ENCODE results near the gene EIF3I. TPM values are rescaled to one million over a fixed set of nuclear protein-coding genes. Genes with fewer than 3 reads are reported as not detected.

EIF3I gene
- 100 to 1,000 TPM; 273 to 295 TPM for total RNA-seq

DNA sequence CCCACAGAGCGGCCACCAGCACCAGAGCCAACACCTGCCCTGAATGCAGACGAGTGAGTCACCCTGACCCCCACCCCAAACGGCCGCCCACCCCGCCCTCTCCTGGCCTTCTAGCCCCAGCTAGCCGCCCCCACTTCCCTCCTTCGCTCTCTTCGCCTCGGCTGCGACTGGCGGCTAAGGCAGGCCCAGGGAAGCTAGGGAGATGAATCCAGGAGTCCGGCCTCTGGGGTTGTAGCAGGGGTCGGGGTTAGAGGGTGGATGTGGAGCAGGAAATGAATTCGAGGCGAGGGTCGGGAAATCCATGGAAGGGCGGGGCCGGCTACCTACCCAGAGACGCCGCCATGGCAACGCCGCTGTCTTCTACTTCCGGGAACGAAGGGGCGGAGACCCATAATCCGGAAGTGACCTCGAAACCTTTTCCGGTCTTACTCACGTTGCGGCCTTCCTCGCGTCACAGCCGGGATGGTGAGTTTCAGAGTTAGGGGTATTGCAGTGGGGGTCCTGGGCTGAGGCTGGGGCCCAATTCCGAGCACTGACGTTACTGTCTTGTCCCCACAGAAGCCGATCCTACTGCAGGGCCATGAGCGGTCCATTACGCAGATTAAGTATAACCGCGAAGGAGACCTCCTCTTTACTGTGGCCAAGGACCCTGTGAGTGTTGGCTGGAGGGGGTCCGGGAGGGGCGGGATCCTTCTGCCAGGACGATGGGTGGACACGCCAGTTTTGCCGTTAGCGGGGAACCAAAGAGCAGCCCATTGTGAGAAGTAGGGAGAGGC lies at the start of gene EIF3I, which contains the start of gene TMEM234:
Gene EIF3I, plus strand, starts transcription at position 428 of the 776 bp plus-strand sequence. Its CDS starts 35 bp downstream, at position 463.
Gene TMEM234, minus strand, starts transcription at position 374 of the 776 bp plus-strand sequence. Its CDS starts 31 bp downstream, at position 343.
- Mint-ChIP-seq H3K27ac (peak within 1 kb of the TSS; percentile 98), H3K9me3 (no peaks in the 10 kb centered on the region), H3K36me3 (peaks cover 7 to 21% of the 10 kb centered on the region in 2 donors)
- ATAC-seq, result peak; percentile 98
- peak; percentile 84 to 90 for DNase-seq (ENCODE audit: low spot score in 2 of 2)

GRCh38 chr1:32172621-32173245 lies 49.5 kb upstream of the EIF3I start:
- H3K9me3 Mint-ChIP-seq, result no peaks in the 10 kb centered on the region
- DNase-seq (ENCODE audit: low spot score in 2 of 2) (no peak), ATAC-seq (no peak)
- peak overlapping the region in 1 of 2 donors; percentile 67 for H3K27ac Mint-ChIP-seq
- peaks cover 10 to 33% of the 10 kb centered on the region in 2 donors for H3K36me3 Mint-ChIP-seq

DNA sequence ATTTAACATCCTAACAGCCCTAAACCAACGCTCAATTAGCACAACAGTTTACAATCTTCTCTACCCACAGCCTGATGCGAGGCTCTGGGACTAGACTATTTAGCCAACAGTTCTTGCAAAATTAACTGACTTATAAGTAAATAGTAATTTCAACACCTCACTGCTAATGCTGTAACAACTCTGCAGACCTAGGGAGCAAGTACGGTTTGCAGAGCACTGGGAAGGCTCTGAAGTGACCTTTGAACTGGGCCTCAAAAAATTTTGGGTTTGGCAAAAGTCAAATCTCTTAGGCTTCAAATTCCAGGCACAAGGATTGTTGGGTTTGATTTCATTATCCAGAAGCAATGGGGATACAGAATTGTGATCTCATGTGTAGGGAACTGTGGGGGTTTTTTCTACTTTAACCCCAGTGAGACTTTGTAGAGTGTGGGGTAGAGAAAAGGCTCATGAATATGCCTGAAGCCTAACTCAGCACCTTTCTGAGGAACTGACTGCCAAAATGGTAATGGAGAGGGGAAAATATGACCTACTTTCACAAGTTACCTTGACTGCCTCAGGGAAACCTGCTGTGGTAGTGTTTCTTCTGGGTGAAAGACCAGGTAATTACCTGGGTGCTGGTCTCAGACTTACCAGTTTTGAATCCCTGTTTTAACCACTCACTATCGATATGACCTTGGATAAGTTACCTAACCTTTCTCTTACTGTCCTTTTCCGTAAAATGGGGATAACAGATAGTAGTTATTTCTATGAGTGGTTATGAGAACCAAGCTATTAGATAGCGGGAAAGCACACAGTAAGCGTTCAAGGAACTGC lies 43.6 kb upstream of the EIF3I start:
- no peak for ATAC-seq
- H3K36me3 Mint-ChIP-seq, result peaks cover 19 to 31% of the 10 kb centered on the region in 2 donors
- DNase-seq (ENCODE audit: low spot score in 2 of 2), result no peak
- H3K9me3 Mint-ChIP-seq, result no peaks in the 10 kb centered on the region
- H3K27ac Mint-ChIP-seq, result peak overlapping the region; percentile 98

- Mint-ChIP-seq H3K36me3 (peaks cover 22 to 36% of the 10 kb centered on the region in 2 donors), H3K9me3 (no peaks in the 10 kb centered on the region), H3K27ac (peak overlapping the region; percentile 98)
- ATAC-seq (no peak), DNase-seq (ENCODE audit: low spot score in 2 of 2) (peak in 1 of 2 donors; percentile 23)
Observed at GRCh38 chr1:32179193-32179442, 43.1 kb upstream of the EIF3I start.

- Mint-ChIP-seq H3K27ac (peak within 1 kb of the TSS; percentile 98), H3K9me3 (no peaks in the 10 kb centered on the region), H3K36me3 (peaks cover 27 to 41% of the 10 kb centered on the region in 2 donors)
- ATAC-seq (peak; percentile 88), DNase-seq (ENCODE audit: low spot score in 2 of 2) (peak; percentile 89 to 96)
Observed at GRCh38 chr1:32179443-32180185, 42.6 kb upstream of the EIF3I start, which contains the start of gene TXLNA. TXLNA (plus strand) TSS chr1:32179675; CDS start chr1:32180346, 671 bp downstream.

DNA sequence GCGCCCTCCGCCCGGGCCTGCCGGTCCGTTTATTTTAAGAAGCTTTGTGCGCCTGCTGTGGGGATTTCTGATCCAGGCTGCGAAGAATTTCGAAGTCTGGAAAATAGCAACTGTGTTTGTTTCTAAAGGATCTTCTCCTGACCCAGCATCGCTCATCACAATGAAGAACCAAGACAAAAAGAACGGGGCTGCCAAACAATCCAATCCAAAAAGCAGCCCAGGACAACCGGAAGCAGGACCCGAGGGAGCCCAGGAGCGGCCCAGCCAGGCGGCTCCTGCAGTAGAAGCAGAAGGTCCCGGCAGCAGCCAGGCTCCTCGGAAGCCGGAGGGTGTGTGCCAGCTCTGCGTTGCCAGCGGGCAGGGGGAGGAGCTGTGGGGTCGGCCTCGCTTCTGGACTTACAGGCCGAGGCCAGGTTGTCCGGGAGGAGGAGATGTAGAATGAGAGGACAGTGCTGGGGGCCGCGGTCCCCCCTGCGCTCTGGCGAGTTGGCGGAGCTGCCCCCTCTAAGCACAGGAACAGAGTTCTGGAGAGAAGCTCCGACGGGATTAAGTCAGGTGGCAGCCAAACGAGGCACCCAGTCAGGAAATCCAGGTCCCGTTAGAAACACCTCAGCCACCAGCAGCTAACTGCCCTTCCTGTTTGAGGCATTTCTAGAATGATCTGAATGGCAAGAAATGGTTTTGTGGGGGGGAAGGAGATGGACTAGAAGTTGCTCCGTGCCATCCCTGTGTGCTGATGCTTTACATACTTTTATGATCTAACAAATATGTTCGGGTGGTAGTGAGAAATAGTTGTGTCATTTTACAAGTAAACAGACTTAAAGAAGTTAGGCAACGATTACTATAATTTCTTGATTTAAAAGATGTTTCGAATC lies 41.8 kb upstream of the EIF3I start:
- no peaks in the 10 kb centered on the region for H3K9me3 Mint-ChIP-seq
- ATAC-seq, result peak; percentile 17 to 21
- peak overlapping the region; percentile 97 to 98 for H3K27ac Mint-ChIP-seq
- peak; percentile 39 to 67 for DNase-seq (ENCODE audit: low spot score in 2 of 2)
- peaks cover 27 to 46% of the 10 kb centered on the region in 2 donors for H3K36me3 Mint-ChIP-seq

DNA sequence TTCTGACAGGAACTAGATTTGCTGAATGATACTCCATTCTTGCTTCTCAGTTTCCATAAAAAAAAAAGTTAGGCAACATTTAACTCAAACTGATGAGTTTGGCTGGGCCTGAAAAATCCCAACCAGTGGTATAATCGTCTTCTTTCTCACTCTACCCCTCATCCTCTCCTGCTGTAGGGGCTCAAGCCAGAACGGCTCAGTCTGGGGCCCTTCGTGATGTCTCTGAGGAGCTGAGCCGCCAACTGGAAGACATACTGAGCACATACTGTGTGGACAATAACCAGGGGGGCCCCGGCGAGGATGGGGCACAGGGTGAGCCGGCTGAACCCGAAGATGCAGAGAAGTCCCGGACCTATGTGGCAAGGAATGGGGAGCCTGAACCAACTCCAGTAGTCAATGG lies 41.1 kb upstream of the EIF3I start:
- no peaks in the 10 kb centered on the region for H3K9me3 Mint-ChIP-seq
- DNase-seq (ENCODE audit: low spot score in 2 of 2) (no peak), ATAC-seq (no peak)
- H3K27ac Mint-ChIP-seq, result peak overlapping the region; percentile 97 to 98
- H3K36me3 Mint-ChIP-seq, result peaks cover 29 to 50% of the 10 kb centered on the region in 2 donors

- peak overlapping the region; percentile 97 to 98 for H3K27ac Mint-ChIP-seq
- DNase-seq (ENCODE audit: low spot score in 2 of 2), result no peak
- H3K9me3 Mint-ChIP-seq, result no peaks in the 10 kb centered on the region
- H3K36me3 Mint-ChIP-seq, result peaks cover 34 to 55% of the 10 kb centered on the region in 2 donors
- no peak for ATAC-seq
Observed at GRCh38 chr1:32181563-32181962, 40.6 kb upstream of the EIF3I start.

DNA sequence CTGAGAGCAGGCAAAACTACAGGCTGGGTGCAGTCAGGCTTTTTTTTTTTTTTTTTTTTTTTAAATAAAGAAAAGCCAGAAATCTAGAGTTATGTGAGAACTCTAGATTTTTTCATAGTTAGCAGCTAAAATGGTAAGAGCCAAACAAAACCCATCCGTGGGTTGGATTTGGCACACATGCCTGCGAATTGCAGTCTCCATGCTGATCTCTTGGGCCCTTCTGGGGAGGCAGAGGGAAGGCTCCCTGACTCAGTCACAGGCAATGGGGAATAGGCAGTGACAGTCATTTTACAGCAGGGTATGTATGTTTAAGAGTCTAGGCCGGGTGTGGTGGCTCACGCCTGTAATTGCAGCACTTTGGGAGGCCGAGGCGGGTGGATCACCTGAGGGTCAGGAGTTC lies 40.1 kb upstream of the EIF3I start:
- no peak for DNase-seq (ENCODE audit: low spot score in 2 of 2)
- no peaks in the 10 kb centered on the region for H3K9me3 Mint-ChIP-seq
- peak overlapping the region; percentile 28 to 95 for H3K27ac Mint-ChIP-seq
- H3K36me3 Mint-ChIP-seq, result peaks cover 36 to 57% of the 10 kb centered on the region in 2 donors
- ATAC-seq, result no peak

- peaks cover 50 to 72% of the 10 kb centered on the region in 2 donors for H3K36me3 Mint-ChIP-seq
- peak overlapping the region; percentile 36 to 83 for H3K27ac Mint-ChIP-seq
- no peaks in the 10 kb centered on the region for H3K9me3 Mint-ChIP-seq
- no peak for DNase-seq (ENCODE audit: low spot score in 2 of 2)
- ATAC-seq, result no peak
Observed at GRCh38 chr1:32184650-32185049, 37.6 kb upstream of the EIF3I start.

- no peaks in the 10 kb centered on the region for H3K9me3 Mint-ChIP-seq
- ATAC-seq (peak; percentile 25 to 48), DNase-seq (ENCODE audit: low spot score in 2 of 2) (no peak)
- peak overlapping the region; percentile 48 to 91 for H3K27ac Mint-ChIP-seq
- peaks cover 45 to 65% of the 10 kb centered on the region in 2 donors for H3K36me3 Mint-ChIP-seq
Observed at GRCh38 chr1:32186077-32186476, 36.1 kb upstream of the EIF3I start.

DNA sequence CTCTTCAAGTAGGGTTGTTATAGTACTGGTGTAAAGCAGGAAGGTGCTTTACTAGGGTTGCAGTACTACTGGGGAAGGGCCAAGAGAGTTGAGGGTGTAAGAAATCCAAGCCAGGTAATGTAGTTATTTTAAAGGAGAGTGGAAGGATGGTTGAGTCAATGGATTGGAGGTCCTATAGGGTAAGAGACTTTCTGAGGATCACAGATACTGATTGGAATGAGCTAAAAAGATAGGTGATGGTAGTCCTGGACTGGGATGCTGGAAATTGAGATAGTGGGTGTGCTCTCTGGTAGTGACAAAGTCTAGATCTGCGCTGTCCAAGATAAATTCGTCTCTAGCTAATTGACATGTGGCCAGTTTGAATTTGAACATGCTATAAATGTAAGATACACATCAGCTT lies 35.7 kb upstream of the EIF3I start:
- ATAC-seq (no peak), DNase-seq (ENCODE audit: low spot score in 2 of 2) (no peak)
- H3K36me3 Mint-ChIP-seq, result peaks cover 45 to 63% of the 10 kb centered on the region in 2 donors
- H3K27ac Mint-ChIP-seq, result peak overlapping the region; percentile 48 to 91
- no peaks in the 10 kb centered on the region for H3K9me3 Mint-ChIP-seq

GRCh38 chr1:32187850-32188249 lies 34.4 kb upstream of the EIF3I start:
- peaks cover 56 to 63% of the 10 kb centered on the region in 2 donors for H3K36me3 Mint-ChIP-seq
- no peak for ATAC-seq
- H3K27ac Mint-ChIP-seq, result peak overlapping the region in 1 of 2 donors; percentile 63
- H3K9me3 Mint-ChIP-seq, result no peaks in the 10 kb centered on the region
- DNase-seq (ENCODE audit: low spot score in 2 of 2), result no peak

DNA sequence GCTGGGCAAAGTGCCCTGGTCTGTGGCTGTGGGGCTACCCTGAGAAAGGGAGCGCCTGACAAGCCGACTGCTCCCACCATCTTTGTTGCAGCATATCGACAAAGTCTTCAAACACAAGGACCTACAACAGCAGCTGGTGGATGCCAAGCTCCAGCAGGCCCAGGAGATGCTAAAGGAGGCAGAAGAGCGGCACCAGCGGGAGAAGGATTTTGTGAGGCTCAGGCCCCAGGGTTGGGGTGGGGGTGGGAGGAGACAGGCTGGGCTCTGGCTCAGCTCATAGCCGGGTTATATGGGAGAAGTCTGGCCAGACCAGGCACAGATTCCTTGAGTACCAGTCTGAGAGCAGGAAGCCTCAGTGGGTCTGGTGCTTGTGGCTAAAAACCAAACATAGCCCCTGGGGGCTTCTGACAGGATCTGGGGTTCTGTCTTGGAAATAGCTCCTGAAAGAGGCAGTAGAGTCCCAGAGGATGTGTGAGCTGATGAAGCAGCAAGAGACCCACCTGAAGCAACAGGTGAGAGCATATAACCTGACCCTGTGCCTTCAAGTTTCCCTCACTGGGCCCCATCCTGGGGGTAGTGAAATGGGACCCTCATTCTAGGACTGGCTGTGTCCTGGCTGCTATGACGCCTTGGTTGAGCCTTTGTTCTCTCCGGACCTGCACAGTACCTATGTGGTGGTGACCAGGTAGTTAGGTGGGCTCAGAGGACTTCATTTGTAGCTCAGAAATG lies 29.8 kb upstream of the EIF3I start:
- Mint-ChIP-seq H3K36me3 (peaks cover 60 to 73% of the 10 kb centered on the region in 2 donors), H3K9me3 (no peaks in the 10 kb centered on the region), H3K27ac (peak overlapping the region in 1 of 2 donors; percentile 50)
- DNase-seq (ENCODE audit: low spot score in 2 of 2) (no peak), ATAC-seq (no peak)

- no peak overlapping the region for H3K27ac Mint-ChIP-seq
- ATAC-seq (no peak), DNase-seq (ENCODE audit: low spot score in 2 of 2) (no peak)
- peaks cover 53 to 62% of the 10 kb centered on the region in 2 donors for H3K36me3 Mint-ChIP-seq
- H3K9me3 Mint-ChIP-seq, result no peaks in the 10 kb centered on the region
Observed at GRCh38 chr1:32194984-32195383, 27.2 kb upstream of the EIF3I start.
